HepG2 (cell line): Measurements from ENCODE around the gene UBR3. TPM values are rescaled to one million over a fixed set of nuclear protein-coding genes. Genes with fewer than 3 reads are reported as not detected.

Source experiments
- BATF2 ChIP-seq: sonication (generic); formaldehyde crosslinking; IDR thresholded peaks from 2 replicates; pipeline ENCODE4 v1.8.0; 2022; ENCODE audit warnings: mild to moderate bottlenecking, missing genetic modification reagents, moderate library complexity
- CBX5 ChIP-seq: sonication (generic); formaldehyde crosslinking; IDR thresholded peaks from 2 replicates; pipeline ENCODE4 v1.4.0; 2020; ENCODE audit warnings: missing genetic modification reagents, borderline replicate concordance
- CENPT ChIP-seq: sonication (generic); formaldehyde crosslinking; IDR thresholded peaks from 2 replicates; pipeline ENCODE4 v1.8.0; 2022; ENCODE audit warnings: low read depth, mild to moderate bottlenecking, moderate library complexity, missing genetic modification reagents
- GMEB2 ChIP-seq: IDR thresholded peaks from 2 replicates; pipeline ENCODE4 v1.6.1; 2016; ENCODE audit warnings: missing biosample characterization, missing genetic modification reagents, low read depth
- PHF21A ChIP-seq: sonication (generic); formaldehyde crosslinking; IDR thresholded peaks from 2 replicates; pipeline ENCODE4 v1.5.0; 2020; ENCODE audit warnings: mild to moderate bottlenecking, missing genetic modification reagents
- POLR2G ChIP-seq: fragments of 200-400 bp; formaldehyde crosslinking; IDR thresholded peaks from 2 replicates; pipeline ENCODE4 v1.6.1; 2018; ENCODE audit warnings: mild to moderate bottlenecking, low read depth, low read length, moderate library complexity
- TFAP4 ChIP-seq: sonication (generic); IDR thresholded peaks from 2 replicates; pipeline ENCODE4 v1.6.1; 2016; ENCODE audit warnings: low read depth, borderline replicate concordance
- THAP7 ChIP-seq: sonication (generic); formaldehyde crosslinking; IDR thresholded peaks from 2 replicates; pipeline ENCODE4 v1.8.1; 2023; ENCODE audit warnings: mild to moderate bottlenecking, missing genetic modification reagents
- TIGD3 ChIP-seq: sonication (generic); formaldehyde crosslinking; IDR thresholded peaks from 2 replicates; pipeline ENCODE4 v1.5.1; 2020; ENCODE audit warnings: mild to moderate bottlenecking, missing genetic modification reagents, borderline replicate concordance
- U2AF1 ChIP-seq: fragments of 200-400 bp; formaldehyde crosslinking; optimal IDR thresholded peaks from 2 replicates; pipeline ENCODE3; 2017; ENCODE audit warnings: mild to moderate bottlenecking, low read depth, low read length
- ZBTB33 ChIP-seq: sonication (generic); formaldehyde crosslinking; IDR thresholded peaks from 2 replicates; pipeline ENCODE4 v1.4.0; 2020; ENCODE audit warnings: missing genetic modification reagents
- ZFP82 ChIP-seq: sonication (generic); formaldehyde crosslinking; IDR thresholded peaks from 2 replicates; pipeline ENCODE4 v1.5.1; 2020; ENCODE audit warnings: mild to moderate bottlenecking, missing genetic modification reagents, borderline replicate concordance
- ZNF496 ChIP-seq: sonication (generic); formaldehyde crosslinking; IDR thresholded peaks from 2 replicates; pipeline ENCODE4 v1.8.1; 2023; ENCODE audit warnings: mild to moderate bottlenecking, moderate library complexity, missing genetic modification reagents; ENCODE audit not compliant: insufficient replicate concordance
- ZNF543 ChIP-seq: sonication (generic); formaldehyde crosslinking; IDR thresholded peaks from 2 replicates; pipeline ENCODE4 v1.4.0; 2020; ENCODE audit warnings: mild to moderate bottlenecking, missing genetic modification reagents
- ZNF644 ChIP-seq: IDR thresholded peaks from 2 replicates; pipeline ENCODE4 v1.6.1; 2016; ENCODE audit warnings: low read depth
- ZNF652 ChIP-seq: IDR thresholded peaks from 2 replicates; pipeline ENCODE4 v1.6.1; 2016; ENCODE audit warnings: low read depth, borderline replicate concordance
- ZNF776 ChIP-seq: sonication (generic); formaldehyde crosslinking; IDR thresholded peaks from 2 replicates; pipeline ENCODE4 v1.4.0; 2020; ENCODE audit warnings: mild to moderate bottlenecking, missing genetic modification reagents
- ZNF784 ChIP-seq: sonication (generic); formaldehyde crosslinking; IDR thresholded peaks from 2 replicates; pipeline ENCODE4 v1.5.1; 2020; ENCODE audit warnings: missing genetic modification reagents, mild to moderate bottlenecking, borderline replicate concordance
- ZSCAN20 ChIP-seq: sonication (generic); formaldehyde crosslinking; IDR thresholded peaks from 2 replicates; pipeline ENCODE4 v1.4.0; 2020; ENCODE audit warnings: missing genetic modification reagents, mild to moderate bottlenecking, borderline replicate concordance
- polyA plus RNA-seq, 8 experiments: library from polyadenylated mRNA; depleted of rRNA in 3 of 8; stranded (reverse) in 7 of 8; unstranded in 1 of 8; fragments of >200 nt; fragmentation: Illumina TruSeq in 4 of 8; extraction: Trizol in 4 of 8; gene quantifications; 2 replicates each; pipeline versions ENCODE4 v1.2.1 to v1.2.3, GENCODE V29; 2011 to 2016; ENCODE audit warnings: low read depth in 4 of 8, missing spikeins in 1 of 8, mixed read lengths in 1 of 8; ENCODE audit not compliant: insufficient read depth in 1 of 8
- total RNA-seq, 5 experiments: library from RNA; depleted of rRNA; stranded (reverse); fragments of >200 nt; fragmentation: Illumina TruSeq; extraction: Trizol; gene quantifications; 2 replicates each; pipeline ENCODE4 v1.2.3, GENCODE V29; 2016; ENCODE audit warnings: low read depth in 1 of 5

The UBR3 gene
- total and polyA plus RNA-seq, 2 of the 13 experiments (the other 11 are each of a cell fraction or from before 2014, with no cell fraction given), result 15.1 to 28.0 TPM

GRCh38 chr2:169798718-169799592 lies 28.3 kb upstream of the UBR3 start, which contains the start of gene SSB (continued):
- TF ChIP-seq ZBTB33 (CRISPR knock-in tag) (no peak), TIGD3 (CRISPR knock-in tag) (no peak), ZNF644 (CRISPR knock-in tag) (peak; percentile 49; the same call in 1 of the 2 replicates), ZNF543 (peak; percentile 73; the same call in 1 of the 2 replicates), CBX5 (CRISPR knock-in tag) (peak; percentile 73; the same call in 1 of the 2 replicates), ZNF496 (CRISPR knock-in tag) (no peak), ZFP82 (CRISPR knock-in tag) (no peak), BATF2 (CRISPR knock-in tag) (no peak), THAP7 (CRISPR knock-in tag) (no peak), CENPT (CRISPR knock-in tag) (no peak), GMEB2 (peak; percentile 27; the same call in 1 of the 2 replicates), ZSCAN20 (CRISPR knock-in tag) (peak; percentile 29; the same call in 1 of the 2 replicates), POLR2G (peak; percentile 95), ZNF652 (CRISPR knock-in tag) (peak; percentile 77; the same call in 1 of the 2 replicates), ZNF776 (peak; percentile 80; the same call in 1 of the 2 replicates), U2AF1 (peak; percentile 64), TFAP4 (0 out of 2 replicates have a peak, but pooled peaks have one; percentile 7), ZNF784 (CRISPR knock-in tag) (peak; percentile 95), PHF21A (CRISPR knock-in tag) (no peak)
